Epithelial cell of prostate (primary cell): ENCODE data around the gene FGF12.
A peak's percentile ranks its signal among the peaks of the same experiment; 100 is the strongest.
"Not testable (repeated sequence)": the region's sequence is repeated elsewhere in the genome, so short reads cannot be mapped to it uniquely, and the experiment has no call there.

Experiments
- DNase-seq: peaks from one replicate; pipeline ENCODE4 v3.0.0-alpha.2; 2011; ENCODE audit warnings: low read depth, low spot score
- H3K27ac ChIP-seq: fragments of 450-650 bp; 2 replicates; pipeline ENCODE4 v1.5.1; 2017; ENCODE audit warnings: mild to moderate bottlenecking

The FGF12 gene

GRCh38 chr3:192607798-192608197, 119.5 kb downstream of the FGF12 start:
- DNase-seq = no peak
- no peak overlapping the region for H3K27ac ChIP-seq

GRCh38 chr3:192597913-192598312, 129.4 kb downstream of the FGF12 start:
- no peak for DNase-seq
- H3K27ac ChIP-seq = no peak overlapping the region

- DNase-seq = peak; percentile 1
- H3K27ac ChIP-seq = no peak overlapping the region
Measured at GRCh38 chr3:192597506-192597905, 129.8 kb downstream of the FGF12 start.

GRCh38 chr3:192578729-192579128, 148.6 kb downstream of the FGF12 start:
- H3K27ac ChIP-seq = no peak overlapping the region
- DNase-seq = no peak

- H3K27ac ChIP-seq = no peak overlapping the region
- DNase-seq = no peak
Measured at GRCh38 chr3:192577811-192578210, 149.5 kb downstream of the FGF12 start.

- H3K27ac ChIP-seq = no peak overlapping the region
- no peak for DNase-seq
Measured at GRCh38 chr3:192577271-192577670, 150.1 kb downstream of the FGF12 start.

- not testable (repeated sequence) for DNase-seq, H3K27ac ChIP-seq
Measured at GRCh38 chr3:192576704-192577103, 150.6 kb downstream of the FGF12 start.

- no peak for DNase-seq
- no peak overlapping the region for H3K27ac ChIP-seq
Measured at GRCh38 chr3:192575879-192576506, 151.3 kb downstream of the FGF12 start.

- no peak for DNase-seq
- no peak overlapping the region for H3K27ac ChIP-seq
Measured at GRCh38 chr3:192573240-192573639, 154.1 kb downstream of the FGF12 start.

- DNase-seq = no peak
- H3K27ac ChIP-seq = no peak overlapping the region
Measured at GRCh38 chr3:192570821-192571791, 156.2 kb downstream of the FGF12 start.

- H3K27ac ChIP-seq = no peak overlapping the region
- no peak for DNase-seq
Measured at GRCh38 chr3:192570315-192570714, 157.0 kb downstream of the FGF12 start.

- H3K27ac ChIP-seq = no peak overlapping the region
- DNase-seq = peak; percentile 43
Measured at GRCh38 chr3:192566706-192567290, 160.5 kb downstream of the FGF12 start.

- no peak overlapping the region for H3K27ac ChIP-seq
- DNase-seq = no peak
Measured at GRCh38 chr3:192564611-192565010, 162.7 kb downstream of the FGF12 start.

- H3K27ac ChIP-seq = no peak overlapping the region
- no peak for DNase-seq
Measured at GRCh38 chr3:192563417-192563816, 163.9 kb downstream of the FGF12 start.

GRCh38 chr3:192553707-192554106, 173.6 kb downstream of the FGF12 start:
- H3K27ac ChIP-seq = no peak overlapping the region
- DNase-seq = no peak

GRCh38 chr3:192550356-192550755, 177.0 kb downstream of the FGF12 start:
- no peak for DNase-seq
- no peak overlapping the region for H3K27ac ChIP-seq

GRCh38 chr3:192545333-192545732, 182.0 kb downstream of the FGF12 start:
- peak; percentile 20 for DNase-seq
- no peak overlapping the region for H3K27ac ChIP-seq

GRCh38 chr3:192543163-192543562, 184.2 kb downstream of the FGF12 start:
- DNase-seq = no peak
- no peak overlapping the region for H3K27ac ChIP-seq

- no peak overlapping the region for H3K27ac ChIP-seq
- no peak for DNase-seq
Measured at GRCh38 chr3:192516820-192517219, 210.5 kb downstream of the FGF12 start.

GRCh38 chr3:192515664-192516045, 211.7 kb downstream of the FGF12 start:
- no peak for DNase-seq
- H3K27ac ChIP-seq = no peak overlapping the region
